ENCODE data around the gene ITFG2.

Gene ITFG2

DNA sequence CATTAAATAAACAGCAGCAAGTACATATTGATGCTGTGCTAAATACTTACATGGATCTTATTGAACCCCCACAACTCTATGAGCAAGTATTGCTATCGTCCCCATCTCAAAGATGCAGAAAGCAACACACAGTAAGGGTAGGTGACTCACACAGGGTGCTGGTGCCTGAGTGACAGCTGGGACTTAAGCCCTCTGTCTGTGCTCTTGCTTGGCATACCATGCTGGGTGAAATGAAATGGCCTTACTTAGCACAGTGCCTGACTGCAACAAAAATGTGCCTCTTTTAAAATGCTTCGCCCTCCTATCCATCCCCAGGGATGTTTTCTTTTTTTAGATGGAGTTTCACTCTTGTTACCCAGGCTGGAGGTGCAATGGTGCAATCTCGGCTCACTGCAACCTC is 43.6 kb downstream of the ITFG2 start:
- DNase-seq = peak; percentile 81 to 84
- no peak overlapping the region for H3K18ac ChIP-seq (ENCODE audit: low read length)
- H3K79me1 ChIP-seq (ENCODE audit: low read length) = no peaks in the 10 kb centered on the region
- no peak overlapping the region for H2AFZ ChIP-seq (ENCODE audit: insufficient read depth, low read length, poor library complexity)
- H3K27me3 ChIP-seq (ENCODE audit: insufficient read depth, low read length) = no peaks in the 10 kb centered on the region
- H3K27ac ChIP-seq (ENCODE audit: low read depth, low read length) = no peak overlapping the region
- no peak overlapping the region for H3K14ac ChIP-seq (ENCODE audit: low read length)
- no peak overlapping the region for H3K23ac ChIP-seq (ENCODE audit: low read length)
- H3K4me3 ChIP-seq (ENCODE audit: low read depth, low read length) = no peak overlapping the region
- no CpG with 5 or more reads among the region's 3 CpGs for WGBS (ENCODE audit: extremely low coverage, insufficient coverage, insufficient read length)
- no peak overlapping the region for H3K4ac ChIP-seq (ENCODE audit: low read depth, low read length)
- H4K91ac ChIP-seq (ENCODE audit: low read depth, low read length) = no peak overlapping the region
- H4K8ac ChIP-seq (ENCODE audit: low read depth, low read length) = no peak overlapping the region
- no peak overlapping the region for H3K4me2 ChIP-seq (ENCODE audit: low read length)
- H3K79me2 ChIP-seq (ENCODE audit: control insufficient read depth, insufficient read depth, low read length, poor library complexity) = no peaks in the 10 kb centered on the region
- no peak overlapping the region for H2BK120ac ChIP-seq (ENCODE audit: insufficient read depth, low read length, poor library complexity)
- H4K12ac ChIP-seq (ENCODE audit: low read depth, low read length) = no peak overlapping the region
- peaks cover 5 to 8% of the 10 kb centered on the region in 2 experiments for H3K4me1 ChIP-seq (ENCODE audit: control insufficient read depth in 1 of 2, insufficient read depth in 2 of 2, low read length in 2 of 2)
- peaks cover 16 to 20% of the 10 kb centered on the region in 2 experiments for H3K36me3 ChIP-seq (ENCODE audit: control insufficient read depth in 1 of 2, insufficient read depth in 2 of 2, low read length in 2 of 2)
- H3K9ac ChIP-seq (ENCODE audit: low read length) = no peak overlapping the region
- no peak overlapping the region for H2AK5ac ChIP-seq (ENCODE audit: low read length)
- H2BK5ac ChIP-seq (ENCODE audit: low read depth, low read length, poor library complexity) = no peak overlapping the region
- no peak overlapping the region for H2BK12ac ChIP-seq (ENCODE audit: low read length)
- H3K9me3 ChIP-seq (ENCODE audit: insufficient read depth, low read depth, low read length) = no peaks in the 10 kb centered on the region

GRCh38 chr12:2857021-2857431 is 44.6 kb downstream of the ITFG2 start, which contains the start of gene TEX52:
Gene TEX52 (minus strand): TSS chr12:2857039. CDS start chr12:2857026, 13 bp downstream.
- no peaks in the 10 kb centered on the region for H3K27me3 ChIP-seq (ENCODE audit: insufficient read depth, low read length)
- H3K18ac ChIP-seq (ENCODE audit: low read length) = no peak within 1 kb of the TSS
- H4K12ac ChIP-seq (ENCODE audit: low read depth, low read length) = no peak within 1 kb of the TSS
- H2AFZ ChIP-seq (ENCODE audit: insufficient read depth, low read length, poor library complexity) = no peak within 1 kb of the TSS
- no peak within 1 kb of the TSS for H2BK120ac ChIP-seq (ENCODE audit: insufficient read depth, low read length, poor library complexity)
- peaks cover 16 to 20% of the 10 kb centered on the region in 2 experiments for H3K36me3 ChIP-seq (ENCODE audit: control insufficient read depth in 1 of 2, insufficient read depth in 2 of 2, low read length in 2 of 2)
- H3K79me2 ChIP-seq (ENCODE audit: control insufficient read depth, insufficient read depth, low read length, poor library complexity) = no peaks in the 10 kb centered on the region
- no peak within 1 kb of the TSS for H2BK12ac ChIP-seq (ENCODE audit: low read length)
- H2BK5ac ChIP-seq (ENCODE audit: low read depth, low read length, poor library complexity) = no peak within 1 kb of the TSS
- H3K4me2 ChIP-seq (ENCODE audit: low read length) = no peak within 1 kb of the TSS
- no peak within 1 kb of the TSS for H2AK5ac ChIP-seq (ENCODE audit: low read length)
- no peak within 1 kb of the TSS for H3K4me3 ChIP-seq (ENCODE audit: low read depth, low read length)
- no peak within 1 kb of the TSS for H3K4ac ChIP-seq (ENCODE audit: low read depth, low read length)
- H3K23ac ChIP-seq (ENCODE audit: low read length) = no peak within 1 kb of the TSS
- WGBS (ENCODE audit: extremely low coverage, insufficient coverage, insufficient read length) = no CpG with 5 or more reads among the region's 3 CpGs
- no peak within 1 kb of the TSS for H3K14ac ChIP-seq (ENCODE audit: low read length)
- H3K9ac ChIP-seq (ENCODE audit: low read length) = no peak within 1 kb of the TSS
- no peak within 1 kb of the TSS for H4K91ac ChIP-seq (ENCODE audit: low read depth, low read length)
- peaks cover 5 to 8% of the 10 kb centered on the region in 2 experiments for H3K4me1 ChIP-seq (ENCODE audit: control insufficient read depth in 1 of 2, insufficient read depth in 2 of 2, low read length in 2 of 2)
- no peaks in the 10 kb centered on the region for H3K9me3 ChIP-seq (ENCODE audit: insufficient read depth, low read depth, low read length)
- H3K27ac ChIP-seq (ENCODE audit: low read depth, low read length) = no peak within 1 kb of the TSS
- DNase-seq = peak; percentile 23 to 51
- no peaks in the 10 kb centered on the region for H3K79me1 ChIP-seq (ENCODE audit: low read length)
- no peak within 1 kb of the TSS for H4K8ac ChIP-seq (ENCODE audit: low read depth, low read length)

GRCh38 chr12:2857576-2857975 is 45.1 kb downstream of the ITFG2 start:
- no peaks in the 10 kb centered on the region for H3K9me3 ChIP-seq (ENCODE audit: insufficient read depth, low read depth, low read length)
- no peak overlapping the region for H4K91ac ChIP-seq (ENCODE audit: low read depth, low read length)
- no peak overlapping the region for H2AK5ac ChIP-seq (ENCODE audit: low read length)
- H3K27me3 ChIP-seq (ENCODE audit: insufficient read depth, low read length) = no peaks in the 10 kb centered on the region
- H3K4me3 ChIP-seq (ENCODE audit: low read depth, low read length) = no peak overlapping the region
- no peak overlapping the region for H2AFZ ChIP-seq (ENCODE audit: insufficient read depth, low read length, poor library complexity)
- H3K23ac ChIP-seq (ENCODE audit: low read length) = no peak overlapping the region
- no peak overlapping the region for H3K4ac ChIP-seq (ENCODE audit: low read depth, low read length)
- no peak overlapping the region for H4K8ac ChIP-seq (ENCODE audit: low read depth, low read length)
- H3K36me3 ChIP-seq (ENCODE audit: control insufficient read depth in 1 of 2, insufficient read depth in 2 of 2, low read length in 2 of 2) = peaks cover 16 to 22% of the 10 kb centered on the region in 2 experiments
- H3K79me1 ChIP-seq (ENCODE audit: low read length) = no peaks in the 10 kb centered on the region
- no peak overlapping the region for H2BK120ac ChIP-seq (ENCODE audit: insufficient read depth, low read length, poor library complexity)
- no peak for DNase-seq
- H3K27ac ChIP-seq (ENCODE audit: low read depth, low read length) = no peak overlapping the region
- no CpG with 5 or more reads among the region's 7 CpGs for WGBS (ENCODE audit: extremely low coverage, insufficient coverage, insufficient read length)
- peaks cover 5 to 8% of the 10 kb centered on the region in 2 experiments for H3K4me1 ChIP-seq (ENCODE audit: control insufficient read depth in 1 of 2, insufficient read depth in 2 of 2, low read length in 2 of 2)
- no peak overlapping the region for H2BK5ac ChIP-seq (ENCODE audit: low read depth, low read length, poor library complexity)
- H3K4me2 ChIP-seq (ENCODE audit: low read length) = no peak overlapping the region
- no peak overlapping the region for H4K12ac ChIP-seq (ENCODE audit: low read depth, low read length)
- H2BK12ac ChIP-seq (ENCODE audit: low read length) = no peak overlapping the region
- H3K14ac ChIP-seq (ENCODE audit: low read length) = no peak overlapping the region
- H3K79me2 ChIP-seq (ENCODE audit: control insufficient read depth, insufficient read depth, low read length, poor library complexity) = no peaks in the 10 kb centered on the region
- no peak overlapping the region for H3K9ac ChIP-seq (ENCODE audit: low read length)
- H3K18ac ChIP-seq (ENCODE audit: low read length) = no peak overlapping the region

- H3K4me1 ChIP-seq (ENCODE audit: control insufficient read depth in 1 of 2, insufficient read depth in 2 of 2, low read length in 2 of 2) = peaks cover 5 to 8% of the 10 kb centered on the region in 2 experiments
- WGBS (ENCODE audit: extremely low coverage, insufficient coverage, insufficient read length) = no CpG with 5 or more reads among the region's 2 CpGs
- H3K9me3 ChIP-seq (ENCODE audit: insufficient read depth, low read depth, low read length) = no peaks in the 10 kb centered on the region
- no peak overlapping the region for H3K4ac ChIP-seq (ENCODE audit: low read depth, low read length)
- no peak overlapping the region for H4K12ac ChIP-seq (ENCODE audit: low read depth, low read length)
- H3K4me2 ChIP-seq (ENCODE audit: low read length) = no peak overlapping the region
- H3K36me3 ChIP-seq (ENCODE audit: control insufficient read depth in 1 of 2, insufficient read depth in 2 of 2, low read length in 2 of 2) = peaks cover 21 to 28% of the 10 kb centered on the region in 2 experiments
- no peak overlapping the region for H3K4me3 ChIP-seq (ENCODE audit: low read depth, low read length)
- H2AFZ ChIP-seq (ENCODE audit: insufficient read depth, low read length, poor library complexity) = no peak overlapping the region
- DNase-seq = no peak
- H2BK5ac ChIP-seq (ENCODE audit: low read depth, low read length, poor library complexity) = no peak overlapping the region
- no peaks in the 10 kb centered on the region for H3K79me2 ChIP-seq (ENCODE audit: control insufficient read depth, insufficient read depth, low read length, poor library complexity)
- H4K91ac ChIP-seq (ENCODE audit: low read depth, low read length) = no peak overlapping the region
- no peaks in the 10 kb centered on the region for H3K79me1 ChIP-seq (ENCODE audit: low read length)
- H3K27ac ChIP-seq (ENCODE audit: low read depth, low read length) = no peak overlapping the region
- H4K8ac ChIP-seq (ENCODE audit: low read depth, low read length) = no peak overlapping the region
- H3K9ac ChIP-seq (ENCODE audit: low read length) = no peak overlapping the region
- peak overlapping the region; percentile 44 for H3K18ac ChIP-seq (ENCODE audit: low read length)
- H3K14ac ChIP-seq (ENCODE audit: low read length) = no peak overlapping the region
- no peak overlapping the region for H2AK5ac ChIP-seq (ENCODE audit: low read length)
- H2BK12ac ChIP-seq (ENCODE audit: low read length) = no peak overlapping the region
- no peak overlapping the region for H3K23ac ChIP-seq (ENCODE audit: low read length)
- H2BK120ac ChIP-seq (ENCODE audit: insufficient read depth, low read length, poor library complexity) = no peak overlapping the region
- no peaks in the 10 kb centered on the region for H3K27me3 ChIP-seq (ENCODE audit: insufficient read depth, low read length)
These were observed 45.9 kb downstream of the ITFG2 start for GRCh38 chr12:2858334-2858733.

All from trophoblast cell (in vitro differentiated cells and primary cell).